ENCODE results near the gene MINDY2. TPM values are rescaled to one million over a fixed set of nuclear protein-coding genes. Genes with fewer than 3 reads are reported as not detected.
A peak's percentile ranks its signal among the peaks of the same experiment; 100 is the strongest.
"Not testable (repeated sequence)": the region's sequence is repeated elsewhere in the genome, so short reads cannot be mapped to it uniquely, and the experiment has no call there.

Gene MINDY2
- polyA plus RNA-seq, 3 donors, result 3.4 to 10.9 (median 3.4) TPM

GRCh38 chr15:58797505-58797904, 26.4 kb downstream of the MINDY2 start:
- Histone ChIP-seq H3K79me2 (ENCODE audit: insufficient read depth, low read length) (no peaks in the 10 kb centered on the region), H4K20me1 (ENCODE audit: insufficient read depth, low read length) (peaks cover 16% of the 10 kb centered on the region), H3K9me3 (replicated peaks in 1 of 2; ENCODE audit: control insufficient read depth in 1 of 2, insufficient read depth in 1 of 2, low read length in 2 of 2) (no peaks in the 10 kb centered on the region), H3K4me1 (ENCODE audit: control insufficient read depth in 1 of 2, insufficient read depth in 2 of 2, low read length in 2 of 2) (no peaks in the 10 kb centered on the region), H3K4me2 (replicated peaks; ENCODE audit: extremely low read depth, low read length, poor library complexity, severe bottlenecking) (no peak overlapping the region), H3K4me3 (replicated peaks in 1 of 3; ENCODE audit: low read depth in 2 of 3, low read length in 3 of 3) (no peak overlapping the region), H2AFZ (ENCODE audit: insufficient read depth, low read depth, low read length, poor library complexity, severe bottlenecking) (no peak overlapping the region), H3K27me3 (ENCODE audit: control insufficient read depth in 2 of 2, insufficient read depth in 2 of 2, low read length in 2 of 2) (no peaks in the 10 kb centered on the region), H3K27ac (ENCODE audit: low read depth in 1 of 2, low read length in 2 of 2) (no peak overlapping the region), H3K9ac (ENCODE audit: insufficient read depth, low read length, poor library complexity, severe bottlenecking) (no peak overlapping the region), H3K36me3 (replicated peaks in 1 of 2; ENCODE audit: control insufficient read depth in 1 of 2, insufficient read depth in 2 of 2, low read length in 2 of 2) (peaks cover 0 to 1% of the 10 kb centered on the region in 2 donors)
- no peak for DNase-seq
- no peak for TF ChIP-seq CTCF (IDR thresholded peaks at IDR 0.05)
- intact Hi-C loops (cut with micrococcal nuclease), result no loop called here
- 100% methylated on average over 1 of the region's 3 CpGs for WGBS (ENCODE audit: insufficient coverage)
- Mint-ChIP-seq H3K27ac (no peak overlapping the region), H3K4me1 (peaks cover 5% of the 10 kb centered on the region), H3K9me3 (peaks cover 0 to 9% (median 3%) of the 10 kb centered on the region in 7 donors), H3K4me3 (no peak overlapping the region), H3K27me3 (ENCODE audit: low read depth in 3 of 3) (no peaks in the 10 kb centered on the region), H3K36me3 (peaks cover 5 to 18% of the 10 kb centered on the region in 2 donors)

- Mint-ChIP-seq H3K4me1 (peaks cover 16% of the 10 kb centered on the region), H3K27ac (peak overlapping the region in 1 of 7 donors; percentile 33)
Measured at GRCh38 chr15:58805095-58805494, 34.0 kb downstream of the MINDY2 start.

GRCh38 chr15:58823267-58823666, 52.2 kb downstream of the MINDY2 start:
- H3K79me2 ChIP-seq (ENCODE audit: insufficient read depth, low read length); H3K9me3 Mint-ChIP-seq; H3K4me3 Mint-ChIP-seq; intact Hi-C loops (cut with micrococcal nuclease); DNase-seq; H3K4me1 ChIP-seq (ENCODE audit: control insufficient read depth in 1 of 2, insufficient read depth in 2 of 2, low read length in 2 of 2); H3K9ac ChIP-seq (ENCODE audit: insufficient read depth, low read length, poor library complexity, severe bottlenecking); H3K4me1 Mint-ChIP-seq; H3K27me3 ChIP-seq (ENCODE audit: control insufficient read depth in 2 of 2, insufficient read depth in 2 of 2, low read length in 2 of 2); H3K27ac ChIP-seq (ENCODE audit: low read depth in 1 of 2, low read length in 2 of 2); H3K9me3 ChIP-seq (replicated peaks in 1 of 2; ENCODE audit: control insufficient read depth in 1 of 2, insufficient read depth in 1 of 2, low read length in 2 of 2); H2AFZ ChIP-seq (ENCODE audit: insufficient read depth, low read depth, low read length, poor library complexity, severe bottlenecking); H3K27me3 Mint-ChIP-seq (ENCODE audit: low read depth in 3 of 3); H3K4me3 ChIP-seq (replicated peaks in 1 of 3; ENCODE audit: low read depth in 2 of 3, low read length in 3 of 3); H4K20me1 ChIP-seq (ENCODE audit: insufficient read depth, low read length); H3K27ac Mint-ChIP-seq; H3K4me2 ChIP-seq (replicated peaks; ENCODE audit: extremely low read depth, low read length, poor library complexity, severe bottlenecking): not testable (repeated sequence)
- H3K36me3 ChIP-seq (replicated peaks in 1 of 2; ENCODE audit: control insufficient read depth in 1 of 2, insufficient read depth in 2 of 2, low read length in 2 of 2), result peaks cover 0 to 41% of the 10 kb centered on the region in 2 donors
- WGBS (ENCODE audit: insufficient coverage), result 100% methylated on average over 2 of the region's 2 CpGs
- peaks cover 27 to 54% of the 10 kb centered on the region in 2 donors for H3K36me3 Mint-ChIP-seq

More at GRCh38 chr15:58805095-58805494, 34.0 kb downstream of the MINDY2 start:
- no peaks in the 10 kb centered on the region for H3K27me3 ChIP-seq (ENCODE audit: control insufficient read depth in 2 of 2, insufficient read depth in 2 of 2, low read length in 2 of 2)
- no peak overlapping the region for H3K9ac ChIP-seq (ENCODE audit: insufficient read depth, low read length, poor library complexity, severe bottlenecking)
- no peak for DNase-seq
- no peaks in the 10 kb centered on the region for H3K79me2 ChIP-seq (ENCODE audit: insufficient read depth, low read length)
- H3K27me3 Mint-ChIP-seq (ENCODE audit: low read depth in 3 of 3), result no peaks in the 10 kb centered on the region
- H3K36me3 Mint-ChIP-seq, result peaks cover 16 to 31% of the 10 kb centered on the region in 2 donors
- no peak overlapping the region for H3K4me3 ChIP-seq (replicated peaks in 1 of 3; ENCODE audit: low read depth in 2 of 3, low read length in 3 of 3)
- no peak for TF ChIP-seq CTCF (IDR thresholded peaks at IDR 0.05)
- peaks cover 0 to 3% (median 0%) of the 10 kb centered on the region in 7 donors for H3K9me3 Mint-ChIP-seq
- no peak overlapping the region for H3K27ac ChIP-seq (ENCODE audit: low read depth in 1 of 2, low read length in 2 of 2)
- H3K9me3 ChIP-seq (replicated peaks in 1 of 2; ENCODE audit: control insufficient read depth in 1 of 2, insufficient read depth in 1 of 2, low read length in 2 of 2), result no peaks in the 10 kb centered on the region
- intact Hi-C loops (cut with micrococcal nuclease), result no loop called here
- no CpG with 5 or more reads among the region's 1 CpG for WGBS (ENCODE audit: insufficient coverage)
- no peak overlapping the region for H3K4me2 ChIP-seq (replicated peaks; ENCODE audit: extremely low read depth, low read length, poor library complexity, severe bottlenecking)
- no peaks in the 10 kb centered on the region for H4K20me1 ChIP-seq (ENCODE audit: insufficient read depth, low read length)
- peaks cover 1 to 13% of the 10 kb centered on the region in 2 donors for H3K36me3 ChIP-seq (replicated peaks in 1 of 2; ENCODE audit: control insufficient read depth in 1 of 2, insufficient read depth in 2 of 2, low read length in 2 of 2)
- peaks cover 8 to 11% of the 10 kb centered on the region in 2 donors for H3K4me1 ChIP-seq (ENCODE audit: control insufficient read depth in 1 of 2, insufficient read depth in 2 of 2, low read length in 2 of 2)
- H2AFZ ChIP-seq (ENCODE audit: insufficient read depth, low read depth, low read length, poor library complexity, severe bottlenecking), result no peak overlapping the region
- no peak overlapping the region for H3K4me3 Mint-ChIP-seq

Measured in CD14-positive monocyte (primary cell).